H4 (cell line): ENCODE data around the gene GSG1L. TPM values are rescaled to one million over a fixed set of nuclear protein-coding genes. Genes with fewer than 3 reads are reported as not detected.
A peak's percentile ranks its signal among the peaks of the same experiment; 100 is the strongest.

Source experiments
- DNase-seq: peaks from one replicate; pipeline ENCODE4 v3.0.0-alpha.2; 2015; ENCODE audit warnings: low spot score
- total RNA-seq: library from RNA; depleted of rRNA; stranded (reverse); fragments of >200 nt; shearing (Covaris generic); gene quantifications from 2 replicates; pipeline ENCODE4 v1.2.3, GENCODE V29; 2014

GSG1L gene
- total RNA-seq, 1 experiment from 2014 or later = 0.08 TPM

DNA sequence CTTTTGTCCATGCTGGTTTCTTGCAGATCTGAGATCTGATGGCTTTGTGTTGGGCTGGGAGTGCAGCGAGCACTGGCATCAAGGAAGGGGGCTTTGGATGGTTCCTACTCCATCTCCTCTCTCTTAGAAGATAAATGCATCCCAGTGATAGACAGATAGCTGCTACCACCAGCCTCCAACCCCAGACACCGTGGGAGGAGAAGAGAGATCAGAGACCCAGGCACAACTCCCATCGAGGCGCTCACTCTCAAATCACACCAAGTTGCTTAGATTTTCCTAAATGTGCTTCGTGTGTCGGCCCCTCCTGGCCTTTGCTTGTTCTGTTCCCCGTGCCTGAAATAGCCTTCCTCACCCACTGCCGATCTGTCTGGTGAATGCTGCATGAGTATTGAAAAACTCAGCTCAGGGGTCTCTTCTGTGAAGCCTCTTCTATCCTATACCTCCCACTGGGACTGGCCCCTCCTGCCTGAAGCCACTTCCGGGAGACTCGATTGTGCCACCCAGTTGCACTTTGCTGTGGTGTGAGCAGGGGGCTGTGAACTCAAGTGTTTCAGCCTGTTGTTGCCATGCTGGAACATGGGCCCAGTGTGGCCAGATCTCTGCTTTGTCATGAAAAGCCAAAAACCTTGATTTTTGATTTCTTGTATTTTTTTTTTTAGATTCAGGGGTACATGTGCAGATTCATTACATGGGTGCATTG lies 242.7 kb downstream of the GSG1L start:
- DNase-seq = no peak

DNA sequence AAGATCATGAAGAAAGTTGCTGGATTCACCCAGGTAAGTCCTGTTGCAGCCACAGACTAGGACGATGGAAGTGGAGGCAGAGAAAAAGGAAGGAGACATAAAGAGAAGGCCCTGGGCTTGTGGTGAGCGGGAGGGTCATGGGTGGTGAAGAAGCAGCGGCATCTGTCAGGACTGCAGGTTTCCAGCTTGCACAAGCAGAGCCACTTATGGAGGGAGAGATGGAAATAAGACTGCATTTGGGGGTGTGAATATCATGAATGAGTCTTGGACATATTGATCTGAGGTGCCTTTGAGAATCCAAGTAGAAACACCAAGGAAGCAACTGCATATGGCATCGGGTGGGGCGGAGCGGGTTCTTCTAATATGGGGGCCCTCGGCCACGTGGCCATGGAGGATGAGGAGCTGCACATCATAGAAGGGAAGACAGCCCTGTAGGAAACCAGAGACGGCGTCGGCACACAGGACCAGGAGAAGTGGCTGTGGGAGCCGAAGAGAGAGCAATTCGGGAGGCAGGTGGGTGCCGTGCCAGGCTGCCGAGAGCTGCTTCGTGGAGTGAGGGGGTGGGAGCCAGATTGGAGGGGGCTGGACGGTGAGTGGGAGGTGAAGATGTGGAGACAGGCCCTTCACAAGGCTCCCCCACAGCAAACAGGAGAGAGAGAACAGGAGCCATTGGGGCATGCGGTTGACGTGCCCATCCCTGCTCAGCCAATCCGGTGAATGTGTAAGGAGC lies 243.5 kb downstream of the GSG1L start:
- no peak for DNase-seq

DNA sequence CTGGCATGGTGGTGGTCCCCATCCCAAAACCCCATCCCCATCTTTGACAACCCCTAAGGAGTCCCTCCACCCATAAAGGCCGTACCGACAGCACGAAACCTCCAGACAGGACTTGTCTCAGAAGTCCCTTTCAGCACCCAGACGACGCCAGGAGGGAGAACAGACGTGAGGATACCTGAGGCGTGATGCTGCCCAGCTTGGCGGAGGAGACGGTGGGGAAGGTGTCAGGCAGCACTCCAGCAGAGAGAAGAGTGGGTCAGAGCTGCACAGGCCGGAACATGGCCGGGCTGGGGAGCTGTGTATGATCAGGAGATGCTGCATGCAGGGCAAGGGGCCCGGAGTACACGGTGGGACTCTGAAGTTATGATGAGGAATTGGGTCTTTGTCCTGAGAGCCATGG lies 244.2 kb downstream of the GSG1L start:
- no peak for DNase-seq

DNA sequence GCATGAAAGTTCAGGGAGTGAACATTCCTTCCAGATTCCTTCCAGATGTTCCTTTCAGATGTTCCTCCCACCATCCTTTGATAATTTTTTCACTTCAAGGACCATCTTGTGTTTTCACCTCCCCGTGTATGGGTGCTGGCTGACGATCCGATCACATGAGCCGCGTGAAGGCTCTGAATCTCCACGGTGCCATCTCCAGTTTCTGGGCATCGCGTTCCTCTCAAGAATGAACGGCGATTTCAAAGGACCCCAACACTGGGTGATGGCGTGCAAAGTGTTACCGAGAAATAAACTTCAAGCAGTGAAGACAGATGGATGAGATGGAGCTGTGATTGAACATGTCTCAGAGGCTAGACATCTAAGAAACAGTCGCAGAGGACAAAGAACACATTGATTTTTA lies 245.3 kb downstream of the GSG1L start:
- no peak for DNase-seq

DNA sequence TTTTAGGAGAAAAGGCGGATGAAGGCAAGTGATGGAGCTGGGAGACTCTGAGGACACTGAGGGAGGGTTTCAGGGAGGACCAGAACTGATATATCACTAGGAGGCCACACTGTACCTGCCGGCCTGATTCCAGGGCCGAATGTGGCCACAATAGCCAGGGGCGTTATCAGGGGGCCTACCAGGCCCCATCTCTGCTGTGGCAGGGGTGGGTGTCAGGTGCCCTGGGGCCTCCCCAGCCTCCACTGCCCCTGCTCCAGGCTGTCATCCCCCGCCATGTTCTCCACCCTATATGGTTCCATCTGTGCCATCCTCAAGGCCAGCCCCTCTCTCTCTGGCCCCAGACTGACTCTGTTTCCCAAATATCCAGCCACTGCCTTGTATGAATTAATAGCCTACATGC lies 246.5 kb downstream of the GSG1L start:
- DNase-seq = no peak

DNA sequence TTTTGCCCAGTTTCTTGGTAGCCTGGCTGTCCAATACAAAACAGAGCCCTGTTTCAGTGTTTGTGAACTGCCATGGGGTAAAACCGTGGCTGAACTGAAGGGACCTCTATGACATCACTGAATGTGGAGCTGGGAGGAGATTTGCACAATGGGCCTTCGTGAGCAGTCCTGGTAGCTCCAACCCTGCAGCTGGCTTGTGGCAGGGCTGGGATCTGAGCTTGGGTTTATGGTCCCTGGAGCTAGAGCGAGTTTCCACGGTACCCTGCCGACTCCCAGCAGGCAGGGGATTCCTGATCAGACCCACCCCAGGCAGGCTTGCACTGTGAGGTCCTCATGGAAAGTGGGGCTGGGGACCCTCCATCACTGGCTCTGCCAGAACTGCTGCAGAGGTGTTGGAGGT lies 247.0 kb downstream of the GSG1L start:
- DNase-seq = no peak

DNA sequence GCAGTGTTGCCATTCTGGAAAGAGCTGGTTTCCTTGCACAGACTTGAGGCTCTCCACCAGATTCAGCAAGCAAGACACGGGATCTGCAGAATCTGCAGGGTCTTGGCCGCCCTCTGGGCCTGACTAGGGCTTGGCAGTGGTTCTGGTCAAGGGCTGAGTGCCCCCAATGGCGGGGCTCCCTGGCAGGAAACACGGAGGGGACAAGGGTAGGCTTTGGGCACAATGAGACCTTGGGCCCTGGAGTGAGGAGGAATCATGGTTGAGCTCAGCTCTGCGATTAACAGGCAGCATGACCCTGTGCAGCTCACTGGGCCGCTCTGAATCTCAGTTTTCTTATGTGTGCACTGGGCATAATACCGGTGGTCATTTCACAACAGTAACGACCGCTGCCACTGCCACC lies 249.9 kb downstream of the GSG1L start:
- no peak for DNase-seq

DNA sequence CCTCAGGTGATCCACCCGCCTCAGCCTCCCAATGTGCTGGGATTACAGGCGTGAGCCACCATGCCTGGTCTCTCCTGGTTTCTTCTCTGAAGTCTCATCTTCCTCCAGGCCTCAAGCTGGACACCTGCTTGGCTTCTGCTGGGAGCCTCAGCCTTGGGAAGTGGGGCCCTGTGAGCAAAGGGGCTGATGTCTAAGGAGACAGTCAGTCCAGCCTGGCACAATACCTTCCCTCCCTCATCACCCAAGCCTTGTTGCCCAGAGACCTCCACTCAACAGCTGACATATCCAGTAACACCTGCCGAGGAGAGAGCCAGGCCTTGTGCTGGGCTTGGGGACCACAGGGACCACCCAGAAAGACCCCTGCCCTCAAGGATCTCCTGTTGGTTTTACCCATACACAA lies 251.6 kb downstream of the GSG1L start:
- no peak for DNase-seq

DNA sequence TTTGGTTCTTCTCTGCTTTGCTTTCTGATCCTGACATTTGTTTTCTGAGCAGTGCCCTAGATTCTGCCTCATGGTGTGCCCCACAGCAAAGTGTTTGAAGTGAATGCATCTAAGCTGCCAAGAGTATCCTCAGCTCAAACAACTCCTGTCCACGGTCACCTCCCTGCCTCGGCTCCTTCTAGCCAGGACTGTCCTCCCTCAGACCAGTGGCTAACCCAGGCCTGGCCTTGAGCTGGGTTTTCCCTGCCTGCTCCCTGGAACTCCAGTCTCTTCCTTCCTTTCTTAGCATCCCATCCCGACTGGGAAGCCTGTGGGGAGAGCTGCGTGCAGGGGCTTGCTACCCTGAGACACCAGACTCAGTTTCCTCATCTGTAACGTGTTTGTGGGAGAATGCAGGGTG lies 256.5 kb downstream of the GSG1L start:
- DNase-seq = no peak

DNA sequence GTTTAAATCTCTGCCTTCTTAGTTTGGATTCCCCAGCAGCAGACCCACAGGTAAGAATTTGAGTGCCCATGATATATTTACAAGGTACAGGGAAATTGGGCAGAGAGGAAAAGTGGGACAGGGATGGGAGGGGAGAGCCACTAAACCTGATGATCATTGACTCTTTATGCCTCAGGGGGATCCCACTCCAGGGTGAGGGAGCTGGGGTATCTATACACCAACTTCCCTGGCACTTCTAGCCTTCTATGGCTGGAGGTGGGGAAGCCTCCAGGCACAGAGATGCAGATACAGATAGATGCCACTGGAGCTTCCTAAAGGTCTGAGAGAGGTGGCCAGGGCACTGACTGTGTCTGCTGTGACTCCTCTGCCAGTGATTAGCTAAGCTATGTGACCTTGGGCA lies 257.1 kb downstream of the GSG1L start:
- DNase-seq = no peak

DNA sequence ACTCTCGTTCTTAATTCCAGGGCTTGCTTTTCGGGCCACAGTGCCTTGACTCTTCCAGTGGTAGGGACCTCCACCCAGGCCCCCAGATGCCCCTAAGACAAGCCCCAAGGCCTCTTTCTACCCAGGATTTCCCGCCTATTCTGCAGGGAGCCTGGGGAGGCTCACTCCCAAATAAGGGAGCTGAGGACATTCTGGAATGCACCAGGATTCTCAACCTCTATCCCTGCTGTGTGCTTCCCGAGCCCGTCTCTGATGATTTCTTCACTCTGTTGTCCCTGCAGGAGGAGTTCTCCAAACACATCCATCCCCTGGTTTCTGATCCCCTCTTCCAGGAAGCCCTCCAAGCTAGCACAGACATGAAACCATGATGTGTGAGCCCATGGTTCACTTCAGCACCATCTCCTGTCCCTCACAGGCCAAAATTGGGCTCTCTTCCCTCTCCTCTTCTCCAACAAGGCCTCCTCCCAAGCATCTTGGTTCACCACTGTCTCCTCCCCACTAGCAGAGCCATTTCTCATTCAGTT lies 257.6 kb downstream of the GSG1L start:
- DNase-seq = no peak

DNA sequence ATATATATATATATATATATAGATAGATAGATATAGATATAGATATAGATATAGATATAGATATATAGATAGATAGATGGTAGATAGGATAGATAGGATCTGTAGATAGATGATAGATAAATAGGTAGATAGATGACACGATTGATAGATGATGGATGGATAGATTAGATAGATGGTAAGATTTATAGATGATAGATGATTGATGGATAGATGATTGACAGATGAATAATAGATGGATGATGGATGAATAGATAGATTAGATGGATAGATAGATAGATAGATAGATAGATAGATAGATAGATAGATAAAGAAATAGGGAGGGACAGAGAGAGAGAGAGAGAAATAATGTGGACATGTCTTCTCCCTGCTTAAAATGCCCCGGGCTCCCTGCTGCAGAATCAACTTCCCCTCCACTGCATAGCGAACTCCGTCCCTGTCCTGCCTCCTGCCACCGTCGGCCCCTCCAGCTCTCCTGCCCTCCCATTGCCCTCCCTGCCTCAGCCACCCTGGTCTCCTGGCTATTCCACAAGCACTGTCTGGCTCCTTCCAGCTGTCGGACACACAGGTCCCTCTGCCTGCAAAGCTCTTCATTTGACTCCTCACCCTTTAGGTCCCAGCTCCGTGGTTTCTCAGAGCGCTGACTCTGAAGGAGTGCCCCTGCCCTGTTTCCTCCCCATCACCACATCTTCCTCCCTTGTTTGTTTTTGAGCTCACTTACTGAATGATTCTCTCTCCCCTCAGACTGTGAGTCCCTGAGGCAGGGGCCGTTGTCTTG lies 259.6 kb downstream of the GSG1L start:
- no peak for DNase-seq

DNA sequence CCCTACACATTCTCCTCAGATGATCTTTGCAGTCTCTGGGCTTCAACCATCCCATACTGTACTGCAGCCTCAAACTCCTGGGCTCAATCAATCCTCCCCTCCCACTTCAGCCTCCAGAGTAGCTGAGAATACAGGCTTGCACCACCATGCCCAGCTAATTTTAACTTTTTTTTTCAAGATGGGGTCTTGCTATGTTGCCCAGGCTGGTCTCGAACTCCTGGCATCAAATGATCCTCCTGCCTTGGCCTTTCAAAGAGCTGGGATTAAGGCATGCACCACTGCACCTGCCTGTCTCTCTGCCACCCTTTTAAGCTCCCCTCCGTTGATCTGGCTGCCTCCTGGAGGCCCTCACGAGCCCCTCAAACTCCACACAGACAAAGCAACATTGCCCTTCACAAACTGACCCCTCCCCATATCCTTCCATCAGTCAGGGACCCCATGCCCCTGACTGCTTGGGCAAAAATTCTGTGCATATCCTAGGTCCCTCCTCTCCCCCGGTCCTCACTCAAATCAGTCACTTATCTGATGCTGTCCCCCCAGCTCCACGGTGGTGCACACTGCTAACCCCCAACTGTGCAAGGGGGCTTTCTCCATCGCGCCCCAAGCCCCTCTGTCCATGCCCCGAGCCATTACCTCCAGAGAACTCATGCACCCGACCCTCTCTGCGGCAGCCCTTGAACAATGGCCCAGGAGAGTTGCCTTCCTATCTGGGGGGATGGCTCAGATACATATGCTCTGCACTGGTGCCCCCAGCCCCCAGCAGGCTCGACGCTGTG lies 260.7 kb downstream of the GSG1L start:
- DNase-seq = no peak

DNA sequence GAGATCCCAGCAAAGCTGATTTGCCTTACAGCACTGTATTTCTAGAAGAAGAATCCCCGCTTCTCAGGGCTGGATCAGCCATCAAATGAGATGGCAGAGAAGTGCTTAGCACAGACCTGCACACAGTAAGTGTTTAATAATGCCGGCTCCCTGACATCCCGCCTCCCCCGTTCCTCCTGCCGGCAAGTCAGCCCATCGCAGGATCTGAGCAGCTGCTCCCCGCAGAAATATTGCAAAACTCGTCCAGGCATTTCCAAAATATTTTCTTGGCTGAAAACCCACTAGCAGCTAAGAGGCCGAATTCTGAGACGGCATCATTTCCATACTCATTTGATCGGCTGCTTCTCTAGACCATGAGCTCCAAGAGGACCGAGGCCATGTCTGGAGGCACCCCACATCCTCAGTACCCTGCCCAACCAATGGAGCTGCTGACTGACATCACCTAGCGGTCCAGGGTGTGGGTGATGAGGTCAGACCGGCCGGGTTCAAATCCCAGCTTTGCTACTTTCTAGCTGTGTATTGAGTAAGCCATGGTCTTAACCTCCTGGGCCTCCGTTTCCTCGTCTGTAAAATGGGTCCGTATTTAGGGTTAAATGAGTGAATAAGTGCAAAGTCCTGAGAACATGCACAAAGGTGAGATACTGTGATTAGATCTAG lies 262.1 kb downstream of the GSG1L start:
- DNase-seq = no peak

DNA sequence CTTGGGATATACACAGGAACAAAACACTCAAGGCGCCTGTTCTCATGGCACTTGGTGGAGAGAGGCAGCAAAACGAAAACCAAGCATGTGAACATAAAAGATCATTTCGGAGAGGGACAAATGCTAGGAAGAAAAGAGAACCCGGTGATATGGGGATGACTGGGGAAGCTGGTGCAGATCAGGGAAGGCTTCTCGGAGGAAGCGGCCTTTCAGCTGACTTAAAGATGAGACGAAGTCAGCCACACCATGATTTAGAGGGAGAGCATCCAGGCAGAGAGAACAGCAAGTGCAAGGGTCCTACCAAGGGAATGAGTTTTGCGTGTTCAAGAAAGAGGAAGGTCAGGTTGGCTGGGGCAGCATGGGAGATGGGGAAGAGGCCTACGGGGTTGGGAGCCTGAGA lies 262.7 kb downstream of the GSG1L start:
- DNase-seq = no peak

DNA sequence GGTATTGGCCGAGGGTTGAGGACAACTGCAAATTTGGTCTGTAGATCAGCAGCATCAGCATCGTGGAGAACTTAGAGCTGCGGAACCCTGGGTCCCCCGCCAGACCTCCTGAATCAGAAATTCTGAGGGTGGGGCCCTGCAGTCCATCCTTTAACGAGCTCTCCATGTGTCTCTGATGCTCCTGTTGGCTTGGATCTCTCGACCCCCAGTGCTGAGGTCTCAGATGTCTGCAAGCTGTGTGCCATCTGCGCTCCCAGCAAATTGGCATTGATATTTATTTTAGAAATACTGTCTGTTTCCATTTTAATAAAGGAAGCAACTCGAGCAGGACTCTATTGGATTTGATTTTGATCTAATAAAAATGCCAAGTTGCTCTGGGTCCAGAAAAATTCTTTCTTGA lies 263.6 kb downstream of the GSG1L start:
- DNase-seq = no peak

DNA sequence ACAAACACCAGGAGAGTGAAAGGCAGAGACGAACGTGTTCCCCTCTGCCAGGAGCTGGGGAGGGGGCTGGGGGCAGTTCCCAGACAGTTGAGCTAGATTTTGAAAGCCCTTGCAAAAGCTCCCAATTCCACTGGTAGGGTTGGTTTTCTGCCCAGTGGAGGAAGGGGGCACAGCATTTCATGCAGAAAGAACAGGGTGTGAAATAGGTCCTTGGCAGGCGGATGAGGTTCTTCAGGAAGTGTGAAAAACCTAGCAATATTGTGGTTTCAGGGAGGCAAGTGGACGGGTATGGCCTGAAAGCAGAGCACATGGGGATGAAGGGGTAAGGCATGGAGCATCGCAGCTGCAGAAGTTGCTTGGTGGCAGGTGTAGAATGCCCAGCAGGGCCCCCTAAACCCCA lies 265.3 kb downstream of the GSG1L start:
- no peak for DNase-seq

DNA sequence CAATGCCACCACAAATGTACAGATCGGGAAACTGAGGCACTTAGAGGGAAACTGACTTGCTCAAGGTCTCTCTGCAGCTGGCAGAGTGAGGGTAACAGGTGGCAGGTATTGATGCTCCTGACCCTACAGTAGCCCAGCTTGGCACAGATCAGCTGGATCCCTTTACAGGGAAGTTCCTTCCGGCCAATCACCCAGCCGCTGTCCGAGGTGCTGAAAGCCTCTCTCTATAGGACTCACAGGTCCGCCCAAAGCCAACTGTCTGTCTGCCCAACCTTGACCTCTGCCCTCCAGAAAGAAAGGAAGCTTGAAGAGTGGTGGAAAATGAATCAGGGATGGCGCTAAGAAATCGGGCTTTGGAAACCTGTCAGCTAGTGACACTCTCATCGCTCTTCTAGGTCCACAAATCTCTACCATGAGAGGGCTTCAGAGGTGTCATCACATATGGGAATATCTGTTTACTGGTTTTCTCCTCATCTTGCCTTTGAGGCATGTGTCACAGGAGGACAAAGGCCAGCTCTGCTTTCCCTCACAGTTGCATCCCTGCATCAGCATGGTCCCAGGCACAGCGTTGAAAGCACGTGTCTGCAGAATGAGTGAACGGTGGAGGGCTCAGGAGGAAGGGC lies 267.4 kb downstream of the GSG1L start:
- peak; percentile 17 for DNase-seq

DNA sequence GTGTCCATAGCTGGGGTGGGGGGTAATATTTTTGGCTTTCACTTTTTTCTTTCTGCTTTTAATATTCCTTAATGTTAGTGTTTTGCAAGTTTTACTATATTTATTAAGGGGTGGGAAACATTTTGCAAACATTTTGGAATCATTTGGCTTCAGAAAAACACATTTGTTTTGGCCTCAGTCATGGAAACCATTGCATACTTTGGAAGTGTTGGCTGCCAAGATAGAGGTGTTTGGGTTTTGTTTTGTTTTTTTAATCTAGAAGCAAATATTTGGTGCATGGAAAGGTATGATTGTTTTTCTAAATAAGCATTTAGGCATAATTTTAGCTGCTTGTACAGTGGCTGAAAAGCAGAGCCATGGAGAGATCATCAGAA lies 270.3 kb downstream of the GSG1L start:
- DNase-seq = no peak

DNA sequence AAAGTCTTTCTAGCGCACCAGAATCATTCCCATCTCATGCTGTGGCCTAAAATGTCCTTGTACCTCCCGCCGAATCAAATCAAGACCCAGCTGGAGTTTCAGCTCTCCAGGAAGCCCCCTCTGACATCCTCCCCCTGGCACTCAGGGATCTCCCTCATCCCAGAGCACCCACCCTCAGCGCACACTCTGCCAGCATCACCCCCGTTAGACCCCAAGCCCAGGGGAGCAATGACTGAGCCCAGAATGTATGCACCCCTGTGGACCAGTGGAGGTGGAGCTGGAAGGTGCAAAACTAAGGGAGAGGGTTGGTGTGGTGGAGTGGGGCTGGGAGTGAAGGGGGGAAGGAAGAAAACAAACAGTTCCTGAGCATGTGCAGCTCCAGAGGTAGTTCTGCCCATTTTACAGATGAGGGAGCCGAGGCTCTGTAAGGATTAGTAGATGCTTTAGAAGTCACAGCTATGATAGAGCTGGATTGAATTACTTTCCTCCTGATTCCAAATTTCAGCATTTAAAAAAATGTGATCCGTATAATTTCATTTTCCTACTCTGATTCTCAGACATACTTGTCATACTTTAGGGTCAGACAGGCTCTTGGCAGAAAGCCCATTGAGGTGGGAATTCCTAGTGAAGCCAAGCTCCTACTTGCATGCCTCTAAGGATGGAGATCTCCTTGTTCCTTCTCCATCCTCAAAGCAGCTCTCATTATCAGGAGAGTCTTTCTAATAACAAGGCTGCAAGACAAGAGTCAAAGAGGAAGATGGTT lies 270.8 kb downstream of the GSG1L start:
- no peak for DNase-seq
